IMR-90 (cell line): ENCODE results near the gene EGR2. TPM values are rescaled to one million over a fixed set of nuclear protein-coding genes. Genes with fewer than 3 reads are reported as not detected.

Experiments
- ATAC-seq: fragments of 200-7000 bp; cut with Tn5 transposase; 2 replicates; pipeline ENCODE4 v1.9.1; 2020; ENCODE audit warnings: low read depth, mild to moderate bottlenecking, moderate library complexity
- BruUV-seq: library from RNA; stranded (reverse); fragments of 400-500 nt; replicated peaks from 2 replicates; lab custom pipeline; 2021; lab: Mats Ljungman, UMichigan
- CTCF ChIA-PET: fragments of 300-600 bp; formaldehyde crosslinking; extraction: SDS; loops from one replicate; lab custom pipeline; 2021; ENCODE audit warnings: antibody characterized with exemption; lab: Yijun Ruan, JAX
- POLR2A ChIA-PET: fragments of 300-600 bp; sonication (Branson Sonifier 250); formaldehyde crosslinking; loops from one replicate; lab custom pipeline; 2022; ENCODE audit warnings: antibody characterized with exemption; ENCODE audit not compliant: unreplicated experiment; lab: Charles Lee
- DNase-seq: peaks from one replicate; pipeline ENCODE4 v3.0.0; 2013
- H2AFZ ChIP-seq: replicated peaks from 2 replicates; pipeline ENCODE3; 2013; ENCODE audit warnings: low read length, mild to moderate bottlenecking; ENCODE audit not compliant: poor library complexity
- H2AK5ac ChIP-seq: 2 replicates; pipeline ENCODE4 v1.6.1; 2013; ENCODE audit warnings: low read depth, low read length, inconsistent platforms
- H2AK9ac ChIP-seq: replicated peaks from 2 replicates; pipeline ENCODE3; 2013; ENCODE audit warnings: mild to moderate bottlenecking, low read depth, low read length, moderate library complexity; ENCODE audit not compliant: poor library complexity
- H2BK120ac ChIP-seq: 2 replicates; pipeline ENCODE4 v1.6.1; 2013; ENCODE audit warnings: low read depth, low read length, inconsistent platforms
- H2BK15ac ChIP-seq: 3 replicates; pipeline ENCODE4 v1.6.1; 2013; ENCODE audit warnings: low read depth, low read length, inconsistent platforms
- H2BK20ac ChIP-seq: 2 replicates; pipeline ENCODE4 v1.6.1; 2013; ENCODE audit warnings: low read depth, mild to moderate bottlenecking, inconsistent platforms, low read length, moderate library complexity
- H2BK5ac ChIP-seq: 2 replicates; pipeline ENCODE4 v1.6.1; 2013; ENCODE audit warnings: mild to moderate bottlenecking, low read depth, low read length, inconsistent platforms; ENCODE audit not compliant: poor library complexity, severe bottlenecking
- H3K14ac ChIP-seq: replicated peaks from 2 replicates; pipeline ENCODE4 v1.6.1; 2013; ENCODE audit warnings: low read depth, low read length, inconsistent platforms
- H3K18ac ChIP-seq: 2 replicates; pipeline ENCODE4 v1.6.1; 2013; ENCODE audit warnings: low read depth, low read length, control low read depth
- H3K23ac ChIP-seq: 2 replicates; pipeline ENCODE4 v1.6.1; 2013; ENCODE audit warnings: low read depth, low read length, inconsistent platforms
- H3K27ac ChIP-seq: 2 replicates; pipeline ENCODE4 v1.5.1; 2013; ENCODE audit warnings: mild to moderate bottlenecking, control low read depth, low read length; ENCODE audit not compliant: insufficient read depth
- H3K27me3 ChIP-seq: 2 replicates; pipeline ENCODE4 v1.6.1; 2013; ENCODE audit warnings: low read length; ENCODE audit not compliant: control insufficient read depth, insufficient read depth
- H3K36me3 ChIP-seq: 2 replicates; pipeline ENCODE4 v1.6.1; 2013; ENCODE audit warnings: low read length, mixed read lengths; ENCODE audit not compliant: control insufficient read depth, insufficient read depth
- H3K4ac ChIP-seq: 2 replicates; pipeline ENCODE4 v1.6.1; 2013; ENCODE audit warnings: low read depth, low read length, inconsistent platforms
- H3K4me1 ChIP-seq: 2 replicates; pipeline ENCODE4 v1.6.1; 2013; ENCODE audit warnings: low read length, mixed read lengths; ENCODE audit not compliant: control insufficient read depth, insufficient read depth
- H3K4me2 ChIP-seq: 2 replicates; pipeline ENCODE4 v1.6.1; 2013; ENCODE audit warnings: low read depth, mild to moderate bottlenecking, control low read depth, low read length, moderate library complexity
- H3K4me3 ChIP-seq: 2 replicates; pipeline ENCODE4 v1.5.1; 2013; ENCODE audit warnings: low read depth, mild to moderate bottlenecking, control low read depth, low read length, moderate library complexity; ENCODE audit not compliant: insufficient read depth
- H3K56ac ChIP-seq: 2 replicates; pipeline ENCODE4 v1.6.1; 2013; ENCODE audit warnings: low read length, inconsistent platforms; ENCODE audit not compliant: insufficient read depth; ENCODE audit errors: extremely low read depth
- H3K79me1 ChIP-seq, 2 experiments: 2 replicates each; pipeline ENCODE4 v1.6.1; 2013; ENCODE audit warnings: low read length in 2 of 2, inconsistent platforms in 1 of 2, low read depth in 1 of 2
- H3K9ac ChIP-seq: 2 replicates; pipeline ENCODE4 v1.6.1; 2013; ENCODE audit warnings: low read depth, low read length, control low read depth
- H3K9me1 ChIP-seq: 2 replicates; pipeline ENCODE4 v1.6.1; 2013; ENCODE audit warnings: low read length, inconsistent platforms; ENCODE audit not compliant: insufficient read depth
- H3K9me3 ChIP-seq: 2 replicates; pipeline ENCODE4 v1.6.1; 2013; ENCODE audit warnings: low read length; ENCODE audit not compliant: control insufficient read depth, insufficient read depth
- H4K20me1 ChIP-seq: 2 replicates; pipeline ENCODE4 v1.6.1; 2013; ENCODE audit warnings: low read length, inconsistent platforms; ENCODE audit not compliant: insufficient read depth
- H4K5ac ChIP-seq: 2 replicates; pipeline ENCODE4 v1.6.1; 2013; ENCODE audit warnings: mild to moderate bottlenecking, low read depth, low read length, control low read depth
- H4K8ac ChIP-seq, 2 experiments: 2 replicates each; pipeline ENCODE4 v1.6.1; 2013; ENCODE audit warnings: low read depth in 2 of 2, low read length in 2 of 2, control low read depth in 1 of 2, inconsistent platforms in 1 of 2
- H4K91ac ChIP-seq: 2 replicates; pipeline ENCODE4 v1.6.1; 2013; ENCODE audit warnings: low read depth, low read length, inconsistent platforms; ENCODE audit not compliant: insufficient read depth
- BHLHE40 ChIP-seq: fragments of 150-350 bp; IDR thresholded peaks from 2 replicates; pipeline ENCODE4 v1.6.1; 2016; ENCODE audit warnings: mild to moderate bottlenecking, low read depth, low read length
- CHD1 ChIP-seq: IDR thresholded peaks from 2 replicates; pipeline ENCODE4 v1.6.1; 2012; ENCODE audit warnings: low read depth, low read length, improper control_type of control experiment
- RFX5 ChIP-seq: IDR thresholded peaks from 2 replicates; pipeline ENCODE4 v1.8.0; 2012; ENCODE audit warnings: low read depth, mild to moderate bottlenecking, low read length, moderate library complexity
- WGBS, 2 experiments: methylation state at CpG; one replicate each; pipeline versions ENCODE4 v1.1.5 to v1.1.7; 2013; ENCODE audit warnings: missing lambda C conversion rate in 2 of 2; ENCODE audit not compliant: insufficient read length in 1 of 2; ENCODE audit errors: extremely low coverage in 2 of 2; 5-methylcytosine and 5-hydroxymethylcytosine counted together
- dilution Hi-C: fragments of 300-500 bp; cut with HindIII; formaldehyde crosslinking; loops from one replicate; pipeline ENCODE4 v1.14.3; 2018; ENCODE audit warnings: low sequenced_read_pairs; ENCODE audit not compliant: unreplicated experiment
- in situ Hi-C: fragments of 300-500 bp; cut with MboI; formaldehyde crosslinking; loops from 3 replicates; pipeline ENCODE4 v1.14.3; 2019; ENCODE audit warnings: low sequenced_read_pairs, inconsistent platforms, mixed read lengths
- intact Hi-C: fragments of 100-400 bp; cut with micrococcal nuclease; formaldehyde crosslinking; loops from 2 replicates; pipeline ENCODE4 v1.10.0; 2022
- polyA plus RNA-seq, 3 experiments: library from polyadenylated mRNA; depleted of rRNA; stranded (reverse); fragments of >200 nt; gene quantifications; 2 replicates each; pipeline ENCODE4 v1.2.3, GENCODE V29; 2012; ENCODE audit warnings: low replicate concordance in 1 of 3
- total RNA-seq: library from RNA; depleted of rRNA; stranded (reverse); fragments of >200 nt; gene quantifications from 2 replicates; pipeline ENCODE4 v1.2.3, GENCODE V29; 2012
- TF ChIP-seq, protein P1 (sequence below): fragments of 150-350 bp; IDR thresholded peaks from 2 replicates; pipeline ENCODE4 v1.6.1; 2016; ENCODE audit warnings: low read depth, mild to moderate bottlenecking, low read length, moderate library complexity, borderline replicate concordance
- TF ChIP-seq, protein P2 (sequence below): fragments of 150-350 bp; IDR thresholded peaks from 2 replicates; pipeline ENCODE4 v1.6.1; 2017; ENCODE audit warnings: mild to moderate bottlenecking, antibody characterized with exemption, low read length, low read depth

Gene EGR2
- total and polyA plus RNA-seq, 2 of the 4 experiments (the other 2 are of a cell fraction): 0.36 to 1.2 TPM

DNA sequence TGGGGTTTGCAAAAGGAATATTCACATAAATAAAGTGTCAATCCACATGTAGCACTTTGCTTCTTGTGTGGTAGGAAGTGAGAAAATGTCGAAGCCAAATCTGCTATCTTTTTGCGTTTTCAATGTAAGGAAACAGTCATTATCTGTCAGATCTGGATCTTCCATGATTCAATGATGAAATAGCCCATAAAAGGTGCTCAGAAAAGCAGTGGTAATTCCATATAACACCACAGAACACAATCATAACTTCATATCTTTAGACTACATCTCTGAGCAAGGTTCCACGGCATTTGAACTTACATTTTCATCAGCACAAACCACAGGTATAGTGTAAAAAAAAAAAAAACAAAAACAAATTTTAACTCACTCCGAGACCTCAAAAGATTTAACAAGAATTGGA is 39.9 kb upstream of the EGR2 start:
- Histone ChIP-seq H3K4ac (no peak overlapping the region), H3K36me3 (no peaks in the 10 kb centered on the region), H4K20me1 (no peaks in the 10 kb centered on the region), H3K4me2 (no peak overlapping the region), H3K9me3 (no peaks in the 10 kb centered on the region), H3K79me1 (no peaks in the 10 kb centered on the region), H3K56ac (no peak overlapping the region), H2BK5ac (no peak overlapping the region), H3K27ac (no peak overlapping the region), H3K18ac (no peak overlapping the region), H4K91ac (no peak overlapping the region), H2BK120ac (no peak overlapping the region), H3K4me1 (no peaks in the 10 kb centered on the region), H4K8ac (no peak overlapping the region), H3K9me1 (no peaks in the 10 kb centered on the region), H2AFZ (no peak overlapping the region), H2AK5ac (no peak overlapping the region), H2AK9ac (no peak overlapping the region), H3K4me3 (no peak overlapping the region), H3K14ac (no peak overlapping the region), H2BK20ac (no peak overlapping the region), H3K9ac (no peak overlapping the region), H3K27me3 (peaks cover 3% of the 10 kb centered on the region; the same call in 1 of the 2 replicates), H2BK15ac (no peak overlapping the region), H3K23ac (no peak overlapping the region), H4K5ac (no peak overlapping the region)
- POLR2A ChIA-PET: no interaction called here
- DNase-seq (no peak), ATAC-seq (no peak)
- intact Hi-C loops (no loop called here), in situ Hi-C loops (no loop called here), dilution Hi-C loops (no loop called here)
- TF ChIP-seq CHD1 (no peak), RFX5 (no peak), BHLHE40 (no peak)
- TF ChIP-seq, protein P1, sequence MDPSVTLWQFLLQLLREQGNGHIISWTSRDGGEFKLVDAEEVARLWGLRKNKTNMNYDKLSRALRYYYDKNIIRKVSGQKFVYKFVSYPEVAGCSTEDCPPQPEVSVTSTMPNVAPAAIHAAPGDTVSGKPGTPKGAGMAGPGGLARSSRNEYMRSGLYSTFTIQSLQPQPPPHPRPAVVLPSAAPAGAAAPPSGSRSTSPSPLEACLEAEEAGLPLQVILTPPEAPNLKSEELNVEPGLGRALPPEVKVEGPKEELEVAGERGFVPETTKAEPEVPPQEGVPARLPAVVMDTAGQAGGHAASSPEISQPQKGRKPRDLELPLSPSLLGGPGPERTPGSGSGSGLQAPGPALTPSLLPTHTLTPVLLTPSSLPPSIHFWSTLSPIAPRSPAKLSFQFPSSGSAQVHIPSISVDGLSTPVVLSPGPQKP: no peak
- TF ChIP-seq, protein P2, sequence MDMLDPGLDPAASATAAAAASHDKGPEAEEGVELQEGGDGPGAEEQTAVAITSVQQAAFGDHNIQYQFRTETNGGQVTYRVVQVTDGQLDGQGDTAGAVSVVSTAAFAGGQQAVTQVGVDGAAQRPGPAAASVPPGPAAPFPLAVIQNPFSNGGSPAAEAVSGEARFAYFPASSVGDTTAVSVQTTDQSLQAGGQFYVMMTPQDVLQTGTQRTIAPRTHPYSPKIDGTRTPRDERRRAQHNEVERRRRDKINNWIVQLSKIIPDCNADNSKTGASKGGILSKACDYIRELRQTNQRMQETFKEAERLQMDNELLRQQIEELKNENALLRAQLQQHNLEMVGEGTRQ: no peak
- BruUV-seq: no TSS peak
- WGBS, 2 experiments: no CpG with 5 or more reads among the region's 4 CpGs
- CTCF ChIA-PET: interaction anchor here (0.7 kb wide), 1 partner anchor 110 kb away, joined by 3 read pairs; no protein-coding TSS in a partner anchor
